ENCODE measurements around the gene KCNQ5.
"Not testable (repeated sequence)": the region's sequence is repeated elsewhere in the genome, so short reads cannot be mapped to it uniquely, and the experiment has no call there.

Gene KCNQ5

DNA sequence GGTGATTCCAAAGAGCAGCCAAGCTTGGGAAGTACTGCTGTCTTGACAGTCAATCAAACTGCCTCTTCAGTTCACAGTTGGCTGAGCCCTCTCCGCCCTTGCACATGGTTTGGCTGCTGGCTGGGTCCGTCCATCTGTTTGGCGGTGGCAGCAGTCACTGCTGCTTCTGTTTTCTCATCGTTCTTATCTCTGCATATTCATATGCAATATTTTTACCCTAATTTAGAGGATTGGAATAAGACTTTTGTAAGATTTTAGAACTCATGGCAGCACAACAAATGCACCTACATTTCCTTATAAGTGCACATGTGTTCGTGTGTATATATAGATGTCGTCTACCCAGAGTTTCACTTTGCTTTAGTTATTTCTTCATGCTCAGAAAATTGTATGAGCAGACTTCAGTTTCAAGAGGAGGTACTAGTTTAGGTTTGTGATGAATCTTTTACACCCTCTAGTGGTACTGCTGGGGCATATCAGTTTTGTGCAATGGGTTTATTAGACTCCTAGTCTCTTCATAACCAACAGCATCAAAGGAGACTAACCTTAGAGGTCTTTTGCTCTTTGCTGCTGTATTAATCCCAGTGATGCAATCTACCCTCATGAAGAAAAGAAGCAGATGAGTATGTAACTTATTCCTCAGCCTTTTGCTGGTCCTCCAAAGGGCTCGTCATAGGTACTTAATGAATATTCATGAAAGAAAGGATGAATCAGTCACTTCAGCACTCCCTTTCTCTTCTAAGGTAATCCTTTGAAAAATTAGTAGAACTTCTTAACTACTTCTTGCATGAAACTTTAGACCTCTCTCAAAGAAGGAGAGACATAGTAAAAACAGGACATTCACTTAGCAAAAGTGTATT is 559.1 kb downstream of the KCNQ5 start:
- DNase-seq (ENCODE audit: low spot score), result peak; percentile 62

DNA sequence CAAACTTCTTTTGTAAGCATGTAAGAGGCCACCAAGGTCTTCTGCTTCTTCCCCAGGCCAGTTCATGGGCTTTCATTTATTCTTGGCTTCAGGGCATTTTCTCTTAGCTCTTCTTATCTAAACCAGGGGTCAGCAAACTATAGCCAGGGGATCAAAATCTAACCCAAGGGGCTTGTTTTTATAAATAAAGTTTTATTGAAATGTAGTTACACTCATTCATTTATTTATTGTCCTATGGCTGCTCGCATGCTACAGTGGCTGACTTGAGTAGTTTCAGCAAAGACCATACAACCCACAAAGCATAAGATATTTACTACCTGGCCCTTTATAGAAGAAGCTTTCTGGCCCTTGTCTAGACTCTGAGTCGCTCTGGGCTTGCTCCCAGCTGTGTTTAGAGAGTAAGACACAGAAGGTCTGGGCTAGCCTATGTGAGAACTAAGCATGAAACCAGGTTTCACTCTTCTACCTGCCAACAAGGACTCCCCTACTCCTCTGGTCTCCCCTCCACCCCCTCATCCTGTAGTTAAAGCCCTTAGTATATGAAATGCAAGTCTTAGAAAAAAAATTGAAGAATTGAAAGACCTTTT is 560.2 kb downstream of the KCNQ5 start:
- no peak for DNase-seq (ENCODE audit: low spot score)

DNA sequence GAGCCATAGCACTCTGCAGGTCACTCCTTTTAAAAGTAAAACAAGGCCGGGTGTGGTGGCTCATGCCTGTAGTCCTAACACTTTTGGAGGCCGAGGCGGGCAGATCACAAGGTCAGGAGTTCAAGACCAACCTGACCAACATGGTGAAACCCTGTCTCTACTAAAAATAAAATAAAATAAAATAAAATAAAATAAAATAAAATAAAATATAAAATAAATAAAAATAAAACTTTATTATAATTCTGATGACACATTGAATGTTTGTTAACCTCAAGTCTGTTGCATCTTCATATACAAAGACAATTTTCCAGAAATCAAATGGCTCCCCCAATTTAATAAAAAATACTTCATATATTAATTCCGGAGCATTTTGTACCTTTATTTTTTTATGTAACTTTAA is 571.4 kb downstream of the KCNQ5 start:
- not testable (repeated sequence) for DNase-seq (ENCODE audit: low spot score)

DNA sequence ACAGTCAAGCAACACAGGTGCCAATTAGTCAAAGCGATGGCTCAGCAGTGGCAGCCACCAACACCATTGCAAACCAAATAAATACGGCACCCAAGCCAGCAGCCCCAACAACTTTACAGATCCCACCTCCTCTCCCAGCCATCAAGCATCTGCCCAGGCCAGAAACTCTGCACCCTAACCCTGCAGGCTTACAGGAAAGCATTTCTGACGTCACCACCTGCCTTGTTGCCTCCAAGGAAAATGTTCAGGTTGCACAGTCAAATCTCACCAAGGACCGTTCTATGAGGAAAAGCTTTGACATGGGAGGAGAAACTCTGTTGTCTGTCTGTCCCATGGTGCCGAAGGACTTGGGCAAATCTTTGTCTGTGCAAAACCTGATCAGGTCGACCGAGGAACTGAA is 572.9 kb downstream of the KCNQ5 start:
- no peak for DNase-seq (ENCODE audit: low spot score)

DNA sequence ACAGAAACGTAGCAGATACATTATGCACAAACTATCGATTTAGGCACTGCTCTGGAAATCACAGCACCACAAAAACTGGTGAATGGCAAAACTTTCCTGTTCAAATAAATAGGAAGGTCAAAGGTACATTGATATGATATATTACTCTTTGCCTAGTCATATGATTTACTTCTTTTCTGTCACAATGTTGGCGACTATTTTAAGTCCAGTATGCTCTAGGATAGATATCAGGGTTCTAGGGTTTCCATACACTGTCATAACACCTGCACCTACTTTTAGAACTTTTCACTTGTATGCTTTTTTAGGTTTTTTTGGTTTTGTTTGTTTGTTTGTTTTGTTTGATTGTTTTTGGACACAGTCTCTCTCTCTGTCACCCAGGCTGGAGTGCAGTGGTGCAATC is 578.4 kb downstream of the KCNQ5 start:
- DNase-seq (ENCODE audit: low spot score), result no peak

- no peak for DNase-seq (ENCODE audit: low spot score)
Observed at GRCh38 chr6:73200735-73201134, 578.9 kb downstream of the KCNQ5 start.

DNA sequence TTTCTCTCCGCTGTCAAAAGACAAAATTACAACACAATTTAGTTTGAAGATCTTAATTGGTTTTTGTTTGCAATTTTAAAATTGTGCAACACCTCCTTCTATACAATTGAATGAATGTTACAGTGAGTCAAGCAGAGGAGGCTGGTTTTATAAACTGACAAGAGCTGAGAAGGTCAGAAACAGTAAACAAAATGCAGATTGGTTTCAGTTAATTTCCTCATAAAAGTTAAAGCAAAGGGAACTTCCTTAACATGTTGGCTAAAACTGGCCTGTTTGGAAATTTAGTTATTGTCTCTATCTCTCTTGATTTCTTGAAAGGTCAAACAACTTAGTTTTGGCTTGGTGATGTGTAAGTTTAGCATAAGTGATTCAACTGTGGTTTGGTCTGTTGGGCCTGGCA is 581.2 kb downstream of the KCNQ5 start:
- no peak for DNase-seq (ENCODE audit: low spot score)

- no peak for DNase-seq (ENCODE audit: low spot score)
Observed at GRCh38 chr6:73204252-73204651, 582.4 kb downstream of the KCNQ5 start.

DNA sequence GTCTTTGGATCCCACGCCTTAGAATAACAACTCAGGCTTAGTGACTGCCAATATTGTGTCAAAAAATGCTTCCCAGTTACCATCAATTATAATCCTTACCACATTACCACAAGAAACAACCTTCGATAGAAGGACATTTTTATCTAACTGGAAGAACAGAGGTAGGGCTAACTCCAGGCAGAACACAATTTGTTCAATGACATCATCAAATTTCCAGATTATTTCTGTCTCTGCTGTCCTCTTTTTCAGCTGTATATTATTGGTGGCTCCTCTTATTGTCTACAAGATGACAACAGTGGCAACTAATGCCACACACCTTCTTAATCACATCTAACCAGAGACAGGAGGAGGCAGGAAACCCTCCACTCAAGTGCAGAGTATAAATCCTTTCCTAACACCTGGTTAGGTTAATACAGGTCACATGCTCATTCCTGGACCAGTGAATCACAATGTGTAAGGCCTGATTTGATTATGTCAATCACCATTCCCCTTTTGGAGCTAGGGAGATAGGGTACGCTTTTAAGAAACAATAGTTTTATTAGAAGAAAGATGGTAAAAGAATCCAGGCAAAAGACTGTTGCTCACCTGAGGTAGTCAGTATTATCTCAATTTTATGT is 585.5 kb downstream of the KCNQ5 start:
- DNase-seq (ENCODE audit: low spot score), result no peak

DNA sequence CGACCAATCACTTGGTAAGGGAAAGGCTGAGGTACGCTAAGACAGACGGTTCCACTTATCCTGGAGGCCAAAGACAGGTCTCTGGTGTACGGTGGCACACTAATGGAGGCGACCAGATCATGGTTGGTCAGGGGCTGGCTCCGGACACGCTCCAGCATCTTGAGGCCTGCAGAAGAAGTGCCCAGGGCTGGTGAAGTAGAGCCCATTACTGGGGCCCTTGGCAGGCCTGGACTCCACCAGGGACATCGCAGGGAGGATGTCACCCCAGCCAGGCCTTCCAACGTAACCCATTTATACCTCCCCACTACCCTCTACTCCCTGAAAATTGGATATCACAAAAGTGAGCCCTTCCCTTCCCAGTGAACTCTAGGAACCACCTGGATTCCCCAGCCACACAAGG is 587.3 kb downstream of the KCNQ5 start:
- no peak for DNase-seq (ENCODE audit: low spot score)

DNA sequence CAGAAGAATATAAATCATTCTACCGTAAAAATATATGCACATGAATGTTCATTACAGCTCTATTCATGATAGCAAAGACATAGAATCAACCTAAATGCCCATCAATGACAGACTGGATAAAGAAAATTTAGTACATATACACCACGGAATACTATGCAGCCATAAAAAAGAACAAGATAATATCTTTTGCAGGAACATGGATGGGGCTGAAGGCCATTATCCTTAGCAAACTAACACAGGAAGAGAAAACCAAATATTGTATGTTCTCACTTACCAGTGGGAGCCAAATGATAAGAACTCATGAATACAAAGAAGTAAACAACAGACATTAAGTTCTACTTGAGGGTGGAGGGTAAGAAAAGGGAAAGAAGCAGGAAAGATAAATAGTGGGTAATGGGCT is 595.0 kb downstream of the KCNQ5 start:
- DNase-seq (ENCODE audit: low spot score), result no peak

GRCh38 chr6:73225396-73225795 is 603.5 kb downstream of the KCNQ5 start, which contains the start of gene KHDC1L:
TSS of gene KHDC1L (minus strand) at chr6:73225496. CDS start at chr6:73225408, 88 bp downstream.
- DNase-seq (ENCODE audit: low spot score), result no peak

GRCh38 chr6:73227606-73228255 is 605.9 kb downstream of the KCNQ5 start:
- DNase-seq (ENCODE audit: low spot score), result no peak

- DNase-seq (ENCODE audit: low spot score), result no peak
Observed at GRCh38 chr6:73231986-73232391, 610.1 kb downstream of the KCNQ5 start.

DNA sequence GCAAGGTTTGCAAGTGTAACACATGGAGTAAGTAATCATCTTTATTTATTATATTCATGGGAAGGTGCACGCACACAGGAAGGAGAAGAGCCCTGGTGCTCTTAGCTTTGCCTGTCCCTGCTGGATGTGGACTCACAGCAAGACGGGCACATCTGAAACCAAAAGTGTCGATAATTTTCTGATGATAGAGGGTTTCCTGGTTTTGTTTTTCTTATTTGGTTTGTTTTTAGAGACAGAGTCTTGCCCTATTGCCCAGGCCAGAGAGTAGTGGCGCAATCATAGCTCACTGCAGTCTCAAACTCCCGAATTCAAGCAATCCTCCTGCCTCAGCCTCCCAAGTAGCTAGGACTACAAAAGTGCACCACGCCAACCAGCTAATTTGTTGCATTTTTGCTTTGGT is 611.2 kb downstream of the KCNQ5 start:
- no peak for DNase-seq (ENCODE audit: low spot score)

GRCh38 chr6:73233971-73234370 is 612.1 kb downstream of the KCNQ5 start:
- DNase-seq (ENCODE audit: low spot score), result not testable (repeated sequence)

DNA sequence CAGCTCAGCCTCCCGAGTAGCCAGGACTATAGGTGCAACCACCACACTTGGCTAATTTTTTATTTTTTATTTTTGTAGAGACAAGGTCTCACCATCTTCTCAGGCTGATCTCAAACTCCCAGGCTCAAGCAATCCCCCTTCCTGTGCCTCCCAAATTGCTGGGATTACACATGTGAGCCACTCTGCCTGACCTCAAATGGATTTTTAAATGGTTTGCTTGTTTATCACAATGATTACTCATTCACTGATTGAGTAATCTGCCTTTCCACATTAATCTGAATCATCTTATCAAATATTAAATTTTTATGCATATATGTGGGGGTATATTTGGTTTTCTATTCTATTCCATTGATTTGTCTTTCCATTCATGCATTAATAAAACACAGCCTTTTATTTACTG is 612.9 kb downstream of the KCNQ5 start:
- no peak for DNase-seq (ENCODE audit: low spot score)

GRCh38 chr6:73236144-73236750 is 614.4 kb downstream of the KCNQ5 start:
- peak; percentile 28 for DNase-seq (ENCODE audit: low spot score)

DNA sequence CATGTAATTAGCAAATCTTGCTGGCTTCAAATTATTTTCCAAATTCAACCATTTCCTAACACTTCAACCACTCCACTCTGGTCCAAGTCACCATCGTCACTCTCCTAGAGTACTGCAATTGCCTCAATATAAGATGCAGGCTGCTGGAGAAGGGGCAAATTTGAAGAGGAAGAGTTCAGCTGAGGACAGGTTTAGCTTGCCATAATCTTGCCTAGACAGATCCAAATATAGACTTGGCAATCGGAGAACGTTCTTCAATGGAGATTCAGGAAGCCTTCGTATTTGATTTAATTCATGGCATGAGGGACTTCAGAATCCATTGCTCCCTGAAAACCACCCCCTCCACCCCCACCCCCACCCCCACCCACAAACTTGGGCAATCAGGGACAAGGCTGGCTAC is 618.9 kb downstream of the KCNQ5 start:
- no peak for DNase-seq (ENCODE audit: low spot score)

- DNase-seq (ENCODE audit: low spot score), result no peak
Observed at GRCh38 chr6:73242001-73242400, 620.1 kb downstream of the KCNQ5 start.
